ENCODE measurements around the gene ZNF785. TPM values are rescaled to one million over a fixed set of nuclear protein-coding genes. Genes with fewer than 3 reads are reported as not detected.

Gene ZNF785
- total RNA-seq, 4 donors from 2014 or later = 2.7 to 10.9 (median 5.6) TPM

DNA sequence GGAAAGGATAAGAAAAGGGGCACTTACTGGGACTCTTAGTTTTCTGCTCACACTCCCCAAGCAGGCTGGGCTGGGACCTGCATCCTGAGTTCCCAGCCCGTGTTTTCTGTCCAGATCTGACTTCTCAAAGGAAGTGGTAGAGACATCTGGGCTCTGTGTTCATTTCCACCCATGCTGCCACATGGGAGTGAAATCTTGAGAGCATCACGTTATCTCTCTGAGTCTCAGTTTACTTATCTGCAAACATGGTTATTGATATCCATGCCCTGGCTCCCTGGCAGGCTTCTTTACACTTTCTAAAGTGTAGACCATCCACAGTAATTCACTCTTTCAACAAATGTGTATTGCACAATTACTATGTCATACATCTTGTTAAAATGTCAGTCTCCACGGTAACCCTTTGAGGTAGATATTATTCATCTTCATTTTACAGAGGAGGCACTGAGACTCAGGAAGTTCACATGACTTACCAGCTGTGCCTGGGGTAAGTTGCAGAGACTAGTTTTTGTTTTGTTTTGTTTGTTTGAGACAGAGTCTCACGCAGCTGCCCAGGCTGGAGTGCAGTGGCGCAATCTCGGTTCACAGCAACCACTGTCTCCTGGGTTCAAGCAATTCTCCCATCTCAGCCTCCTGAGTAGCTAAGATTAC lies 17.4 kb downstream of the ZNF785 start:
- peaks cover 0 to 6% (median 0%) of the 10 kb centered on the region in 3 donors for H3K36me3 ChIP-seq
- TF ChIP-seq, protein P1, sequence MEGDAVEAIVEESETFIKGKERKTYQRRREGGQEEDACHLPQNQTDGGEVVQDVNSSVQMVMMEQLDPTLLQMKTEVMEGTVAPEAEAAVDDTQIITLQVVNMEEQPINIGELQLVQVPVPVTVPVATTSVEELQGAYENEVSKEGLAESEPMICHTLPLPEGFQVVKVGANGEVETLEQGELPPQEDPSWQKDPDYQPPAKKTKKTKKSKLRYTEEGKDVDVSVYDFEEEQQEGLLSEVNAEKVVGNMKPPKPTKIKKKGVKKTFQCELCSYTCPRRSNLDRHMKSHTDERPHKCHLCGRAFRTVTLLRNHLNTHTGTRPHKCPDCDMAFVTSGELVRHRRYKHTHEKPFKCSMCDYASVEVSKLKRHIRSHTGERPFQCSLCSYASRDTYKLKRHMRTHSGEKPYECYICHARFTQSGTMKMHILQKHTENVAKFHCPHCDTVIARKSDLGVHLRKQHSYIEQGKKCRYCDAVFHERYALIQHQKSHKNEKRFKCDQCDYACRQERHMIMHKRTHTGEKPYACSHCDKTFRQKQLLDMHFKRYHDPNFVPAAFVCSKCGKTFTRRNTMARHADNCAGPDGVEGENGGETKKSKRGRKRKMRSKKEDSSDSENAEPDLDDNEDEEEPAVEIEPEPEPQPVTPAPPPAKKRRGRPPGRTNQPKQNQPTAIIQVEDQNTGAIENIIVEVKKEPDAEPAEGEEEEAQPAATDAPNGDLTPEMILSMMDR (IDR thresholded peaks at IDR 0.05) = no peak
- TF ChIP-seq POLR2A (IDR thresholded peaks at IDR 0.05) = peak in 1 of 4 donors; percentile 50
- WGBS, 2 donors = 15 to 19% methylated on average over 6 of the region's 6 CpGs
- intact Hi-C loops (cut with DNase I) = no loop called here
- no peak overlapping the region for H3K4me3 ChIP-seq
- peak overlapping the region; percentile 63 to 83 (median 68) for H3K27ac ChIP-seq
- H3K9me3 ChIP-seq = no peaks in the 10 kb centered on the region
- no peaks in the 10 kb centered on the region for H3K27me3 ChIP-seq
- H3K4me1 ChIP-seq = peaks cover 27 to 53% (median 36%) of the 10 kb centered on the region in 3 donors
- no peak for DNase-seq

DNA sequence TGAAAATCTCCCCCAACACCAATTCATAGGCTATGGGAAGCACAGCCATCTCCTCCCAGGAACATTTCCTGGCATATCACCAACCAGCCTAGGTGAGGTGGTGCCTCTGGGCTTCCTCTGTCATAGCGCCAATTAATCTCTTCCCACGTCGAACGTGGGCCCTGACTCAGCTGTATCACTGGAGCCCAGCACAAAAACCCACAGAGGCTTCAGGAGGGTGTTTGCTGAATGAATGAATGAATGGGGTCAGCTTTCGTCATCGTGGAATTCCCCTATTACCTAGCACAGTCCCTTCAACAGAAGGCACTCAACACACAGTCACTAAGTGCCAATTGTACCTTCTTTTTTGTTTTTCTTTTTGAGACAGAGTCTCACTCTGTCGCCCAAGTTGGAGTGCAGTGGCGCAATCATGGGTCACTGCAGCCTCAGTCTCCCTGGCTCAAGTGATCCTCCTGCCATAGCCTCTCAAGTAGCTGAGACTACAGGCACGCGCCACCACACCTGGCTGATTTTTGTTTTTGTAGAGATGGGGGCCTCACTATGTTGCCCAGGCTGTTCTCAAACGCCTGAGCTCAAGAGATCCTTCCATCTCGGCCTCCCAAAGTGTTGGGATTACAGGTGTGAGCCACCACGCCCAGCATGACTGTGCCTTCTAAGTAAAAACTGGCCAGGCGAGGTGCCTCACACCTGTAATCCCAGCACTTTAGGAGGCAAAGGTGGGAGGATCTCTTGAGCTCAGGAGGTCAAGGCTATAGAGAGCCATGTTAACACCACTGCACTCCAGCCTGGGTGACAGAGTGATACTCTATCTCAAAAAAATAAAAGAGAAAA lies 18.1 kb downstream of the ZNF785 start:
- 55 to 59% methylated on average over 9 to 14 of the region's 14 CpGs for WGBS, 2 donors
- intact Hi-C loops (cut with DNase I) = no loop called here
- H3K27me3 ChIP-seq = no peaks in the 10 kb centered on the region
- peaks cover 0 to 6% (median 0%) of the 10 kb centered on the region in 3 donors for H3K36me3 ChIP-seq
- H3K4me3 ChIP-seq = no peak overlapping the region
- H3K9me3 ChIP-seq = no peaks in the 10 kb centered on the region
- peaks cover 21 to 47% (median 32%) of the 10 kb centered on the region in 3 donors for H3K4me1 ChIP-seq
- peak overlapping the region; percentile 63 to 83 (median 68) for H3K27ac ChIP-seq
- no peak for DNase-seq
- TF ChIP-seq, protein P1 (IDR thresholded peaks at IDR 0.05) = no peak

DNA sequence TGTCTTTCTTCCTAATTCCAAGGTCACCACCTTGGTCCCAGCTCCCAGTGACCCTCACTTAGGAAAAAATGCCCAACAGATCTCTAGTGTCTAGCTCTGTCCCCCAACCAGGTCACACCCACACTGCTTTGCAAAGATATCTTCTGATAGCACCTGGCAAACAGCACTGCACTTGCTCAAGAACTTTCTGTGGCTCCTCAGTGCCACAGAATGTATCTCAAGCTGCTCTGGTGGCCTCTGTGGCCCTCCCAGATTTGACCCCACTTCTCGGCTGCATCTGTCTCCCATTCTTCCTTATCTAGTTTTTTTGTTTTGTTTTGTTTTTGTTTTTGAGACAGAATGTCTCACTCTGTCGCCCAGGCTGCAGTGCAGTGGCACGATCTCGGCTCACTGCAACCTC lies 19.0 kb downstream of the ZNF785 start:
- no peak overlapping the region for H3K27ac ChIP-seq
- TF ChIP-seq, protein P1 (IDR thresholded peaks at IDR 0.05) = no peak
- TF ChIP-seq POLR2A (IDR thresholded peaks at IDR 0.05) = no peak
- no peaks in the 10 kb centered on the region for H3K27me3 ChIP-seq
- WGBS, 2 donors = 77 to 85% methylated on average over 4 of the region's 4 CpGs
- intact Hi-C loops (cut with DNase I) = no loop called here
- peaks cover 18 to 48% (median 28%) of the 10 kb centered on the region in 3 donors for H3K4me1 ChIP-seq
- H3K36me3 ChIP-seq = peaks cover 0 to 6% (median 0%) of the 10 kb centered on the region in 3 donors
- H3K9me3 ChIP-seq = no peaks in the 10 kb centered on the region
- no peak for DNase-seq
- no peak overlapping the region for H3K4me3 ChIP-seq

DNA sequence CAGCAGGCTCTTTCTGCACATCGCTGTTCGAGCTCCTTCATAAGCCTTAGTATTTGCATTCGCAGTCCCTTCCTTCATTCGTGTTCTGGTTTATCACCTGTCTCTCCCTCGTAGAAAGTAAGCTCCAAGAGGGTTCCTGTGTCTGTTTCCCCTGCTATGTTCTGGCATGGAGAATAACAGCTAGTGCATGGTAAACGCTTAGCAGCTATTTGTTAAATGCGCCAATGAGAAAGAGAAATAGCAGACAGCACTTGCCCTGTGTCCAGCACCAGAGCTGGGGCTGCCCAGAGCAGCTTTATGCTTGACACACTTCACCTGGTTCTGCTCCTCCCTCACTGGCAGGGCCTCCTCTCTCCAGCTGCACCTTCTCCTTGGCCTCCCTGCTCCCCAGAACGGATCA lies 19.5 kb downstream of the ZNF785 start:
- intact Hi-C loops (cut with DNase I) = no loop called here
- Histone ChIP-seq H3K4me1 (peaks cover 15 to 50% (median 30%) of the 10 kb centered on the region in 3 donors), H3K9me3 (no peaks in the 10 kb centered on the region), H3K27me3 (no peaks in the 10 kb centered on the region), H3K27ac (no peak overlapping the region), H3K36me3 (peaks cover 0 to 6% (median 0%) of the 10 kb centered on the region in 3 donors), H3K4me3 (no peak overlapping the region)
- TF ChIP-seq, protein P1 (IDR thresholded peaks at IDR 0.05) = no peak
- no peak for TF ChIP-seq POLR2A (IDR thresholded peaks at IDR 0.05)
- WGBS, 2 donors = 57 to 73% methylated on average over 8 of the region's 8 CpGs
- no peak for DNase-seq

DNA sequence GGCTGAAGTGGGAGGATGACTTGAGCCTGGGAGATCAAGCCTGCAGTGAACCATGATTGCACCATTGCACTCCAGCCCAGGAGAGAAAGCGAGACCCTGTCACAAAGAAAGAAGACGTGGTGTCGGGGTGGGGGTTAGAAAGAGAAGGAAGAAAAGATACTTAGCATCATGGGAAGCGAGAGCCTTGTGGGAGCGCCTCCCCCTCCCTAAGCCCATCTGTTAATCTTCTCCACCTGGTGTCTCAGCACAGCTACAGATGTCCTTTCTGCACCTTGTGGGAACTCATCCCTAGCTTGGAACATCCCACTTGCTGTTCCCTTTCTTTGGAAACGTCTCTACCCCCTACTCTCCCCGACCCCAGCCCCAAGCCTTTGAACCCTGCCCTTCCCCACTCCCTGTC lies 20.0 kb downstream of the ZNF785 start:
- DNase-seq = no peak
- 64 to 76% methylated on average over 6 to 7 of the region's 7 CpGs for WGBS, 2 donors
- Histone ChIP-seq H3K27me3 (no peaks in the 10 kb centered on the region), H3K4me1 (peaks cover 10 to 48% (median 29%) of the 10 kb centered on the region in 3 donors), H3K27ac (no peak overlapping the region), H3K9me3 (no peaks in the 10 kb centered on the region), H3K36me3 (peaks cover 0 to 6% (median 0%) of the 10 kb centered on the region in 3 donors), H3K4me3 (no peak overlapping the region)
- TF ChIP-seq, protein P1 (IDR thresholded peaks at IDR 0.05) = no peak
- no peak for TF ChIP-seq POLR2A (IDR thresholded peaks at IDR 0.05)
- intact Hi-C loops (cut with DNase I) = no loop called here
